ENCODE data around the gene SLC16A4.

DNA sequence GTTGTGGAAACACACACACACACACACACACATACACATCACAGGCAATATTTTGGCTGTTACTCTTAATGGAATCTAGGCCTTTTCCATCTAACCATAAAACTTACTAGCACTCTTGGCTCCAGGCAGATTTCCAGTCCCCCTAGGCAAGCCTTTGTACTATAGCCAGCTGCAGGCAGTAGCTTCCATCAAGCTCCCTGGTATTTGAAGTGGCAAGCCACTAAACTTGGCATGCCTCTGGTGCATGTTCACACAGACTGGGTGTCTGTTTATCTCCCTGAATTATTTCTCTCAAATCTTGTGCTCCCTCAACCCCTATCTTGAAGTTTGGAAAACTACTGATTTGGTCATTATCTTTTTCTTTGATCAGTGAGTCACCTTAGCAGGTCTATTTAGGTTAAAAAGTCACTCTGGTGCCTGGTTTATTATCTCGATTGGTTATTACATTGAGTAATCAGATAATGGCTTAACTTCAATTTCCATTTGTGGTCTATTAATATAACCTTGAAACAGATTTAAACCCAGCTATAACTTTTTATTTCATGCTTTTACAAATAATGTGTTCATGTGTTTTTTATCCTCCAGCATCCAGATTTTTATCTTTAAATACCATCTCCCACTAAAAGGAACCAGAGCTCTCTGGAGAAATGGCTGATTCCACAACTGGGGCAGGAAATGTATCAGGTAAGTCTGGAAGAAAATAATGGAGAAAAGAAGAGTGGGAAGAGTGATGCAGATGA, 54.4 kb downstream of the SLC16A4 start:
- no peak for TF ChIP-seq POLR2A (IDR thresholded peaks at IDR 0.05)
- no peak for TF ChIP-seq CTCF (IDR thresholded peaks at IDR 0.05)

Data from prostate gland (tissue), 2 donors.